Retina (tissue), 1 donor: ENCODE results near the gene EFCAB8.
A peak's percentile ranks its signal among the peaks of the same experiment; 100 is the strongest.
"Not testable (repeated sequence)": the region's sequence is repeated elsewhere in the genome, so short reads cannot be mapped to it uniquely, and the experiment has no call there.

Source experiments
- DNase-seq: peaks from one replicate; pipeline ENCODE4 v3.0.0-alpha.2; 2016

The EFCAB8 gene

DNA sequence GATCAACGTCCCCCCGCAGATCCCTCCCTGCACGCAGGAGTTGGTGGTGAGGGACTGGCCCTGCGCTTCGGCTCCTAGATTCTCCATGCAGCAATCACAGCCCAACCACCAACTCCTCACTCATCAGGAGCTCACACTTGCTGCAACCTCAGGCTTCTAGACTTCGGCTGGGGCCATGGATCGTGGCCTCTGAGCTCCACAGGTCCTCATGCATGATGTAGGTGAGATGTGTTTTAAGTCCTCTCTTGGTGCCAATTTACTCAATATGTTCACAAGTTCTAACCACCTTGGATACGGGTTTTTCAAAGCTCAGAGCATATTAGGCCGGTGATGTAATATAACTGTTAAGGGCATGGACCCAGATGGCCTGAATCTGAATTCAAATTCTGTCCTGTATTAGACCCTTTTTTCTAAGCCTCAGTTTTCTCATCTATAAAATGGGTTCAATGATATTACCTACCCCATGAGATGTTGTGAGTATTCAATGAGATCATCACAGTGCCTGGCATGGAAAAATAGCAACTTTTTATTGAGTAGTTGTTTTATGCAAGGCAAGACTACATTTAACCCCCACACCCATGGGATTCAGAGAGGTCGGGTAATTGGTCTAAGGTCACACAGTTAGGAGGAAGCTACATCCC lies 114.5 kb downstream of the EFCAB8 start:
- DNase-seq = no peak

DNA sequence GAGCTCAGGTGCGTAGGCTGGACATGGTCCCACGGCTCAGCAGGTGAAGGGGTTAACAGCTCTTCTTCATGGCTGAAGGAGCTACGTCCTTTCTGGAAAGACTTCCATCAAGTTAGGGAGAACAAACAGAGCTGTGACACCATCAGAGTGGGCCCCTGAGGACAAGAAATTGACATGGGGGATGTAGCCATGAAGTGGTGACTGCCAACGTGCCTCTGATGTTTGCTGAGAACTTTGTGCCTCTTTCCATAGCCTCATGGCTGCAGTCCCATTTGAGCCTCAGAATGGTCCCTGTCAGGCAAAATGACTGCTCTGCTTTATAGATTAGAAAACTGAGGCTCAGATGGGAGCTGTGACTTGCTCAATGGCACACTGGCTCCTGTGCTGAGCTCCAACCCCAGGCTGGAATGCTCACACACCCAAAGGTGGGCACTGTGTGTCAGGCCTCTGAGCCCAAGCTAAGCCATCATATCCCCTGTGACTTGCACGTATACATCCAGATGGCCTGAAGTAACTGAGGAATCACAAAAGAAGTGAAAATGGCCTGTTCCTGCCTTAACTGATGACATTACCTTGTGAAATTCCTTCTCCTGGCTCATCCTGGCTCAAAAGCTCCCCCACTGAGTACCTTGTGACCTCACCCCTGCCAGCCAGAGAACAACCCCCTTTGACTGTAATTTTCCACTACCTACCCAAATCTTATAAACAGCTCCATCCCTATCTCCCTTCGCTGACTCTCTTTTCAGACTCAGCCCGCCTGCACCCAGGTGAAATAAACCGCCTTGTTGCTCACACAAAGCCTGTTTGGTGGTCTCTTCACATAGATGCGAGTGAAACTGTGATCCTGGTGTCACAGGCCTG lies 115.7 kb downstream of the EFCAB8 start:
- not testable (repeated sequence) for DNase-seq

DNA sequence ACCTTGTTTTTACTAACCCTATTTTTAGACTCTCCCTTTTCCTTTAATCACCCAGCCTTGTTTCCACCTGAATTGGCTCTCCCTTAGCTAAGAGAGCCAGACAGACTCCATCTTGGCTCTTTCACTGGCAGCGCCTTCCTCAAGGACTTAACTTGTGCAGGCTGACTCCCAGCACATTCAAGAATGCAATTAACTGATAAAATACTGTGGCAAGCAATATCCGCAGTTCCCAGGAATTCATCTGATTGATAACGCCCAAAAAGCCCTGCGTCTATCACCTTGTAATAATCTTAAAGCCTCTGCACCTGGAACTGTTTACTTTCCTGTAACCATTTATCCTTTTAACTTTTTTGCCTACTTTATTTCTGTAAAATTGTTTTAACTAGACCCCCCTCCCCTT lies 116.4 kb downstream of the EFCAB8 start:
- DNase-seq = not testable (repeated sequence)

DNA sequence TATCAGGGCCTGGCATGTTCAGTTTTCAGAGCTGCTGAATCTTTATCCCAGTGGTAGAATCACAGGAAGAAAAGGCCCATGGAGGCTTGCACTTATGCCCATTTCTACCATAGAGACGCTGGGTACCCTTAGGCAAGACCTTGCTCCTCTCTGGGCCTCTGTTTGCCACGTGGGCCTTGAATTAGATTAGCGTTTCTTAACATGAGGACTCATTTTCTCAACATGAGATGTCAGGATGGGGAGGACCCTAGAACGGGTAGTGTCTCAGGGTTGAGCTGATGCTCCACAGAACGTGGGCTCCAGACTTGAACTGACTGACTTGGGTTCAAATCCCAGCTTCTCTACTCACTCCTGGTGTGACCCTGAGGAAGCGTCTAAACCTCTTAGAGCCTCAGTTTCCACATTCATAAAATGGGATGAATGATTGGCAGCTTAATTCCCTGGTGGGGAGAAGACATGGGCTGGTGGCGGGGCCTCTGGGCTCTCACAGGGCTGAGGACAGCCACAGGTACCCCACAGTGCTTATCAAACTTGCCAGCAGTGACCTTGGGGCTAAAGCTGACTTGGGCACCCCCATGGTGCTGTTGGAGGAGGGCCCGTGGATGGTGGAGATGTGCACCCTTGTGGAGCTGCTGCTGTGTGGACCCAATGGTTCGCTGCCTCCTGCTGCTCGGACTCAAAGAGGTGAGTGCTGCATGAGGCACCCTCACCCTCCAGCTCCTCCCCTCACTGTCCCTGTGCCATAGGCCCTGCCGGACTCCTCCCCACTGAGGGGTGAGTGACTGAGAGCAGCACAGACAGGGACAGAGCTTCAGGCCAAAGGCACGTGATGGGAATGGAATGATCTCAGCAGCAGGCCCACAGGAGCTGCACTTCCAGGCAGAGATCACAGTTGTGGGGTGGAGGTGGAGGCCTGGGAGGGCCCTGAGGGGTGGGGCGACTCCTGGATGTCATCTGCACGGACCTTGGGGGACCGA lies 117.3 kb downstream of the EFCAB8 start:
- DNase-seq = no peak

DNA sequence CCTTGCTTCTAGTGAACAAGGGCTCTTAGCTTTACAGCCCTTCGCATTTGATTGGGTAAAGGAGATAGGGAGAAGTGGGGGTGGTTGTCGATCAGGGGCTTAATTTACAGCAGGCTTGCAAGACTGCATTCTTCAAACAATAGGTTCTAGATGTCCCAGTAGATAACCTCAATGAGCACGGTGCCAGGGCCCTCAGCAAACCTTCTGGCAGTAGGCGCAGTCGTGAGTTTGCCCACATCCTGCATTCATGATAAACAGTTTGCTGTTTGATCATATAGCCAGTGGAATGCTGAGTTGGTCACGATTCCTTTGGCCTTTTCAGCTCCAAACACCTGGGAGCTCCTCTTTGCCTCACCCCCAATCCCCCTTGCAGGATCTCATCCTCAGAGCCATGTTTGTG lies 118.0 kb downstream of the EFCAB8 start:
- no peak for DNase-seq

DNA sequence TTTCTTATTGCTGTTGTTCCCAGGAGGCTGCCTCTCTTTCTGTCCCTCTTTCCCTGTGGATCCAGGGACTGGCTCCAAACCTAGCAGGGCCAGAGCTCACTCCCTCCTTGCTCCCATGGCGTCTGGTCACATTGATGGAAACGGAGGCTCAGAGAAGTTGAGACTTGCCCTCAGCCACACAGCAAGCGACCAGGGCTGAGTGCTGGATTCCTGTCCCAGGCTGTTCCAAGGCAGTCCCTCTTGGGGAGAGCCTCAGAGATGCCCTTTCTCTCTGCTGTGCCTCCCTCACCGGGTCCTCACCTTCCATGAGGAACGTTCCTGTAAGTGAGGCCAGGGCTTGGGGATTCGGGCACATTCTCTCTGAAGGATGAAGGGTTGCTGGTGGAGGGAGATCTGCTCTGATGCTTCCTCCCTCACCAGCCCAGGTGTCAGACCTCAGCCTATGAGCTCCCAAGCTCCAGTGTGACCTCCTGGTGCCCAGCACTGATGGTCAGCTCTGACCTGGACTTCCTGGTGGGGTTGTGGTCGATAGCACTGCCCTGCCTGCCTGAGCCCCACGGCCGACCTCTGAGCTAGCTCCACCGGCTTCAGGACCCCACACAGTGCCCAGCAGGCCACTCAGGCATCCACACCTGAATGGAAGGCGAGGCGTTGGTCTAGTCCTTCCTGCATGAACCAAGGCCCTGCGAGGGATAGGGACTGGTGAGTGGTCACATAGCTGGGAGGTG lies 118.7 kb downstream of the EFCAB8 start:
- DNase-seq = no peak

DNA sequence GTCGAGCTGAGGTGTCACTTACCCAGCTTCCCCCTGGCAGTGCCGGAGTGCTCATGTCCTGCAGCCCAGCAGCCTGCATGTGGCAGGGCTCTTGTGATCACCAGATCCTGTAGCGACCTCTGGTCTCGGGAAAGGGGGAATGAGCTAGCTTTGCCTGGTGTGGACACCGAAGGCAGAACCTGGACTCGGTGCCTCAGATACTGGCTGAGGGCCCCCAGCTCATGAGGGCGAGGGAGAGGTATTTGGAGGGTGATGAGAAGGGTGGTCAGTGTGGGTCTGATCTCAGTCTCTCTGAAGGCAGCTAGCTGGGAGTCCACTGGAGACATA lies 119.2 kb downstream of the EFCAB8 start:
- DNase-seq = no peak

DNA sequence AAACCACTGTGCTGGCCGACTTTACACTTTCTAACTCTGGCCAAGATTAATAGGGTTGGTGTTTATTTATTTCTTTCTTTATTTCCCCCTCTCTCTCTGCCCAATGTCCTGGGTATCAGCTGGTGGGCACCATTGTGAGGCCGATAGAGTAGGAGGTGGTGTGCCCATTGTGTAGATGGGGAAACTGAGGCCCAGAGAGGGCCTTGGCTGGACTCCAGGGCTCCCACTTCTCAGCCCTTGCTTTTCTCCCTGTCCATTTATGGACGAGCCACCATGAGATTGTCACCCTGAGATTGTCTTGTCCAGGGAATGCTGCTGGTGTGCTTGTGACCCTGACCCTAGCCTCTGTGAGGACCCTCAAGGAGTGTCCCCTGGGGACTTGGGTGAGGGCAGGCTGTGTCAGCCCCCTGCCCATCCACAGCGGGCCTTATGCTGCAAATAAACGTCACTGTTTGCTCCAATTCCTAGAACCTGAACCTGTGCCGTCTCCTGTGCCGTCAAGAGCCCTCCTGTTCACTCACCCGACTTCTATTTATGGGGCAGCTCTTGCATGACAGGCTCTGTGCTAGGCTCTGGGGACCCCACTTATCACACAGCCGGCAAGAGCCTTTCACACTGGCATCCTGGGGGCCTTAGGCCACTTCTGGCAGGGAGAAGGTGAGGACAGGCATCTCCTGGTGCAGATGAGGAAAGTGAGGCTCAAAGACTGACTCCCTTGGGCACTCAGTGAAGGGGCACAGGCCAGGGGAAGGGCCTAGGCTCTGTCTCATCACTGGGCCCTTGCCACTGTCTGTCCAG lies 120.7 kb downstream of the EFCAB8 start:
- no peak for DNase-seq

DNA sequence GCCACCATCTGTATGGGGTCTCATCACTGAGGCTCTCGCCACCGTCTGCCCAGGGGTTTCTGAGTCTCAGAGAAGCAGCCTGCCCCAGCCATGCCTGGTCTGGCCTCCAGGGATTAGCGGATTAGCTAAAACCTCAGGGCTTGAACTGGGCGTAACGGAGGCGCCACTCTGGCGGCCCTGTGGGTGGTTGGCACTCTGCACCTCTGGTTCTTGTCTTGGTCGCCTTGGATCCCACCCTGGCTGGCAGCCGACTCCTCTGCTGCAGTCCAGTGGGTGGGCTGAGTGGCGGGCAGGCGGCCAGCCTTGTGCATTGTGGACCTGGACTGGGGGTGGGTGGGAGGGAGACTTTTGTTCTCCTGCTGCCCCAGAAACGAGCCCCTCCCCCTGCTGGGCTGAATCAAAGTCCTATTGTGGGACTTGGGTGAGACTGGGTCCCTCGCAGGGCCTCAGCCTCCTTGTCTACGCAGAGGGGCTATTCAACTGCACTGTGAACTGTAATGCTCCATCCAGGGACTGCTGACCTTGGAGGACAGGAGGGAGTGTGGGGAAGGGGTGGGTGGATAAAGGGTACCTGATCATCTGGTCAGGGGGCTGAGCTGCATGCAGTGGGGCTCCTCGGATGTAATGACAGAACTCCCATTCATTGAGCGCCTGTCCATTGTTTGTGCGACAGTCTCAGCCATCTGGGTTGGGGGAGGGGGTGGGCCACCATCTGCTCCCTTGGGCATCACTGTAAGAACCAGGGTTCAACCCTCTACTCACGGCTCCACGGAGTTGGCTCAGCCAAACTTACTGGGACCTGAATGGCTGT lies 121.6 kb downstream of the EFCAB8 start:
- peak; percentile 64 for DNase-seq

DNA sequence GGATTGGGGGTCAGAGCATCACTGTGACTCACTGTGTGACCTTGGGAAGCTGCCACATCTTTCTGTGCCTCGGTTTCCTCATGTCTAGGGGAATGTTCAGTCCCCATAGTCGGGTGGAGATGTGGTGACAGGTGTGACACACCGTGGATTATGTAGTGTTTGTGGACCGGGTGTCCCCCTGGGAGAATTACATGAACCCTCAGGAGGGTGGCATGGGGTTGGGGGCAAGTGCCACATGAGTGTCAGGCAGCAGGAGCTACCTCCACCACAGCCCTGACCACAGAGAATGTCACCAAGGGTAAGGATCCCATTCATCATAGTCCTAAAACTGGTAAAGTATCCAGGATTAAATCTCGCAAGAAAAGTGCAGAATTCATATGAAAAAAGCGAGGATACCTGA lies 122.3 kb downstream of the EFCAB8 start:
- DNase-seq = no peak

DNA sequence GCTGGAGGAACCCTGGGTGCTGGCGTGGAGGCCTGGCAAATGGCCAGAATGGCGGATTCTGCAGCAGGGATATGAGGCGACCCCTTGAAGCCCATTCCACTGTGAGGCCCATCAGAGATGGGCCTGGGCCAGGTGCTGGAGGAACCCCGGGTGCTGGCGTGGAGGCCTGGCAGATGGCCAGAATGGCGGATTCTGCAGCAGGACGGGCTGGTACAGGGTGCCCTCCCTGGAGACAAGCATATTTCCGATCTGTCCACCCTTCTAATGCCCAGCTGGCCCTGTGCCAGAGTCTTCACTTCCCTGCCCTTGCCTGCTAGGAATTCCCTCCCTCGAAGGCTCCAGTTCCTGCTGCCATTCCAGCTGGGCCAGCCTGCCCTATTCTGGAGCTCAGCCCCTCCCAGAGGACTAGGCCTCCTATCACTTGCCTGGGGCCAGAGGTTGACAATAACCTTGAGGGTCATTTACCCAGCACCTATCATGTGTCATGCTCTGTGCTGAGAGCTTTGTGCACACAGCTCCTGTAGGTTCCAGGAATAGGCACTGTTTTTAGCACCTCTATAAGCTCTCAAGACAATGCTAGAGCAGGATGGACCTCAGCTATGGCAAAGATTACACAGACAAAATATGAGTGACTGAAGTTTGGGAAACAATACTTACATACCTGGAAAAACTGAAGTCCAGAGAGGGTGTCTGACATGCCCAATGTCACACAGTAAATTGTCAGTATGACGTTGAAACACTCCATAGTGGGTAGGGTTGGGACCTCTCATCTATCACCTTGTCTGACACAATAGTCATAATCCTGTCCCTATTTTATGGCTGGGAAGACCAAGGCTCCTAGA lies 124.1 kb downstream of the EFCAB8 start:
- DNase-seq = peak; percentile 14

DNA sequence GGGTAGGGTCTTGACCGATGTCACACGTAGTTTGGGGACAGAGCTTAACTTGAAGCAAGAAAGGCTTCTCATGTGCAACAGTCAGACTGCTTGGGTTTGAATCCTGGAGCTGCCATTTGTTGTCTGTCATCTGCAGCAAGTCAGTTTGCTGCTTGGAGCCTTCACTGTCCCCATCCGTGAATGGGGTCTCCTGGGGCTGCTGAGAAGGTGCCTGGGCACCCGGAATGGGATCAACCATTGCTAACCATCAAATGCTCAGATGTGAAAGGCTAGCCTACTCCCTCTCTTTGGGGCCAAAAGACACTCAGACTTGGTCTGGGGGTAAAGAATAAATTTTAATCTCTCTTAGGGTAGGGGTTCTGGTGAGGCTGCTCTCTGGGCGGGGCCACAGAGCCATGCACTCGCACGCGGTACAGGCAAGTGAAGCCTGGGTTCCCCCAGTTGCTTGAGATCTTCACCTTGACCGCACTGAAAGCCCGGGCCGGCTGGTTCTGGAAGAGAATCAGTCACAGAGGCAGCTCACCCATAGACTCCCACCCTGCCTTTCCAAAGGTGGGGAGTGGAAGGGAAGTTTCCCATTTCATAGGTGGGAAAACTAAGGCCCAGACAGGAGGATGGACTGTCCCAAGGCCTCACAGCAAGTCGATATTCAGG lies 124.9 kb downstream of the EFCAB8 start:
- DNase-seq = no peak

DNA sequence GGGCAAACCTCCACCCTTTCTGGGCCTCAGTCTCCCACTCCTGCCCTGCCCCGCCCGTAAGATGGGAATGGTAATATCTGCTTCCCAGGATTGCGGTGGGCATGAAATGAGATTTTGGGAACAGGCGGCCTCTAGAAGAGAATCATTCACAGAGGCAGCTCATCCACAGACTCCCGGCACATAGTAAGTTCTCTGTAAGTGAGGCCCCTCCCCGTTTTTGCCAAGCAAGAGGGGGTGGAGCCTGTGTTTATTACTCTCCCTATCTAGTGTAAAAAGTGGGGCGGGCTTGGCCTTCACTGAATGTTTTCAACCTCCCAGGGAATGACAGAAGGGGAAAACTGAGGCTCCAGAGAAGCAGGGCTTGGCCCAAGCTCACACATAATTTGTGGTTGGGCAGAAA lies 125.5 kb downstream of the EFCAB8 start:
- DNase-seq = no peak

DNA sequence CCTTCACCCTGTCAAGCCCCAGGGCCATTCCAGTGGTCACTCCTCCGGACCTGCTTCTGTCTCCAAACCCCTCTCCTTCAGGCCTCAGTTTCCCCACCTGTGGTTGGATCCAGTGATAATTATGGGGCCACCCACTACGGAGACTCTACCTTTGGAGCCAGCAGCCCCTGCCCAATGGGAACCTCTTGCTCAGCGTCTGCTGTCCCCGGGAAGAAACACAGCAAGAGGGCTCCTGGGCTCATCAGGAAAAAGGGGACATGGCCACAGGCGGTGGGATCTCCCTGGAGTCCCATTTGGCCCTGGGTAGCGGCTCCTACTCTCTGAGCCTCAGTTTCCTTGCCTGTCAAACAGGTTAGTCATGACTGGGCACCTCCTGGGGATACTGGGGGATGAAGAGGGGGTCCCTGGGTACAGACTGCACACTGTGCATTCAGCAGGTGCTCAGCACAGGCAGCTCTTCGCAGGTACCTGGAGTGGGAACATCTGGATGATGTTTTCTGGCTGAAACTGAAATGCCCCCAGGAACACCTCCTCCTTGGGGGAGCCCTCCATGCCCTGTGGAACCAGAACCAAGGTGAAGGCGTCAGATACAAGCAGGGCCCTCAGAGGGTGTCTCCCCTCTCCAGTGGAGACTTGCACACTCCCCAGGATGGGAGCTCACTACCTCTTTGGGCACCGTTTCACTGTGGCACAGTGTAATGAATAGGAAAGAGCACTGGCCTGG lies 126.1 kb downstream of the EFCAB8 start:
- no peak for DNase-seq

DNA sequence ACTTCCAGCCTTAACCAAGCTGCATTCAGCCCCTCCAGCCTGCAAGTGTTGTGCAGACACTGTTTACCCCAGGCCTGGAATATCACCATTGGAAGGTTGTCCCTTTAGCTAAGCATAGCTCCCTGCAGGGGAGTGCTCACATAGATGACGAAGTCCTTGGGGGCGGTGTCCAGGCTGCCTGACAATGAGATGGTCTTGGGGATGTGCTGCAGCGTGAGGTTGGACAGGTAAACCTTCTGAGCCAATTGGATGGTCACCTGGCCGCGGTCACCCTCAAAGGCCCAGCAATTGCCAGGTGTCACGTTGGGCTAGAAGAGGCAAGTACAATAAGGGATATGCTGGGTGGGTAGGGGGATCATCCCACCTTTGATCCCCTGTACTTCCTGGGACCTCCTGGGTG lies 126.9 kb downstream of the EFCAB8 start:
- DNase-seq = no peak

DNA sequence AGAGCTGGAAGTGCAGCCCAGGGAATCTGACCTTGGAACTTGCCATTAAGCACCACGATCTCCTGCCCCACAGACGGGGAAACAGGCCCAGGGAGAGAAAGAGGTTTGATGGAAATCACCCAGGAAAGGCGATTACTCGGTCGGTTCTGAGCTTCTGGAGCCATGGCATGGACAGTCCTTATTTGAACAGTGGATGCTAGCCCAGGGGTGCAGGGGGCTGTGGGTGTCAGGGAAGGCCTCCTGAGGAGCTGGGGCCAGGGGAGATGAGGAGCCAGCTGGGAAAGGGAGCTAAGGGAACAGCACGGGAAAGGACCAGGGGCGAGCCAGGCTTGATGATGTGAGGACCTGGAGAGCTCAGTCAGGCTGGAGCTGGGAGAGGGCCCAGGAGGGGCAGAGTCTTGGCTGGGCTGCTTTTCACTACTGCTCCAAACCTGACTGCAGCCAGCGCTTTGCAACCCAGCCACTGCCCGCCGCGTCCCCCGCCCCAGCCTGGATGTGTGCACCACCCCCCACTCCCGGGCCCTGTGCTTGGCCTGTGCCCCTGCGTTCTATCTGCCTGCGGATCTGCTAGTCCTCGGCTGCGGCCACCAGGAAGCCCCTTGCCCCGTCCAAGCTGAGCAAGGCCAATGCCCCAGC lies 127.7 kb downstream of the EFCAB8 start:
- DNase-seq = no peak

DNA sequence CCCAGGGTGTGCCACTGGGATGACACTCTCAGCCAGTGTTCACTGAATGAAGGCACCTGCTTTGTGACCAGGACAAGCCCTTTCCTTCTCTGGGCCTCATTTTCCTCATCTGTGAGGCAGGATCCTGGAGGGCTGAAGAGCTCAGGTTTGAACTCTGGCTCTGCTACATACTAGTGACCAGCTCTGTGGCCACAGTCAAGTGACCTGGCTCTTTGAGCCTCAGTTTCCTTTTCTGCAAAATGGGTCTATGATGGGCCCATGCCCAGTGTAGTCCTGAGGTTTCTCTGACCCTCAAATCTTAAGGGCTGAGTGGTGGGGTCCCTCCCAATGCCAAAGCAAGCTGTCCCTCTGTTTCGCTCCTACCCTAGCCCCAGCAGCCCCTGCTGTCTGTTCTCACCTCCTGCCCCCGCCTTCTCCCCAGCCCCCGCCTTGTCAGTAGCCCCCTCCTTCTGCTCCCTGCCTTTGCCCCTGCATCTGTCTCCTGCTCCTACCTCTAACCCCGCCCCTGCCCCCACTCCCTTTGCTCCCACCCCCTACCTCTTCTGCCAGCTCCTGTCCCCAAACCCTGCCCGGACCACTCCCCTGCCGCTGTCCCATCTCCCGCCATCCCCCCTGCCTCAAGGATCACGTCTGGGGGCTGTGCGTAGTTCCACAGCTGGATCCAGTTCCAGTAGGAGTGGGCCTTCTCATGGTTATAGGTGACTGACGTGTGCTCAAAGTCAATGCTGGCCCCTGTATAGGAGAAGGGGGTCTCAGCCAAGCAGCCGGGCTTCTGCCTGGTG lies 128.5 kb downstream of the EFCAB8 start:
- DNase-seq = no peak
